Measurements from ENCODE around the gene MTA3.

DNA sequence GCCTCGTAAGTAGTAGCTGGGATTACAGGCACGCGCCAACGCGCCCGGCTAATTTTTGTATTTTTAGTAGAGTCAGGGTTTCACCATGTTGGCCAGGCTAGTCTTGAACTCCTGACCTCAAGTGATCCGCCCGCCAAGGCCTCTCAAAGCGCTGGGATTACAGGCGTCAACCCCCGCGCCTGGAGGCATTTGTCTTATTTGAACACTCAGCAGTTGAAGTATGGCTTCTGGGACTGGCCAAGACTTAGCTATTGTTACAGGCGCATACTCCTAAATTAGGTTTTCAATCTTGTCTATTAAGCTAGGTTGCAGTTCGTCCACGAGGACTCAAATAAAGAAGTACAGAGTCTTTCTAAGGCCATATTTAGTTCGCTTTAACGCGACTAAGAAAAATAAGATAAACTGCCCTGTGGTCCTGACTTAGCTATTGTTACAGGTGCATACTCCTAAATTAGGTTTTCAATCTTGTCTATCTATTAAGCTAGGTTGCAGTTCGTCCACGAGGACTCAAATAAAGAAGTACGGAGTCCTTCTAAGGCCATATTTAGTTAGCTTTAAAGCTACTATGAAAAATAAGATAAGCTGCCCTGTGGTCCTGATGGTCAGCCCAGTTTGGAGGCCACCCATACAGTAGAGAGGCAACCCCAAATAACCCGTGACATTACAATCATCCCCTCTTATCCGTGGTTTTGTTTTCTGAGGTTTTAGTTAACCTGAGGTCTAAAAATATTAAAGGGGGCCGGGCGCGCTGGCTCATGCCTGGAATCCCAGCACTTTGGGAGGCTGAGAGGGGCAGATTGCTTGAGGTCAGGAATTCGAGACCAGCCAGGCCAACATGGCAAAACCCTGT, 20.8 kb upstream of the MTA3 start:
- TF ChIP-seq POLR2A (IDR thresholded peaks at IDR 0.05; ENCODE audit: low read length): no peak
- TF ChIP-seq GATA1 (IDR thresholded peaks at IDR 0.05; ENCODE audit: low read depth, low read length): no peak

All from erythroblast (primary cell).